ENCODE data around the gene FLYWCH1.

Gene FLYWCH1

GRCh38 chr16:2976201-2976600 lies 64.5 kb downstream of the FLYWCH1 start:
- no peak for TF ChIP-seq CTCF (IDR thresholded peaks at IDR 0.05; ENCODE audit: unreplicated experiment in 3 of 3)
- H3K27me3 Mint-ChIP-seq (ENCODE audit: low read depth): no peaks in the 10 kb centered on the region
- H3K36me3 Mint-ChIP-seq (ENCODE audit: low read depth): no peaks in the 10 kb centered on the region
- no peak overlapping the region for H3K27ac Mint-ChIP-seq
- H3K4me3 Mint-ChIP-seq: peak overlapping the region in 1 of 3 experiments; percentile 41
- no peaks in the 10 kb centered on the region for H3K9me3 Mint-ChIP-seq
- H3K4me1 Mint-ChIP-seq: peaks cover 19% of the 10 kb centered on the region

GRCh38 chr16:2976673-2977072 lies 64.9 kb downstream of the FLYWCH1 start:
- no peaks in the 10 kb centered on the region for H3K9me3 Mint-ChIP-seq
- H3K27ac Mint-ChIP-seq: no peak overlapping the region
- H3K4me3 Mint-ChIP-seq: peak overlapping the region; percentile 29 to 68 (median 61)
- TF ChIP-seq CTCF (IDR thresholded peaks at IDR 0.05; ENCODE audit: unreplicated experiment in 3 of 3): no peak
- no peaks in the 10 kb centered on the region for H3K36me3 Mint-ChIP-seq (ENCODE audit: low read depth)
- H3K27me3 Mint-ChIP-seq (ENCODE audit: low read depth): peaks cover 3% of the 10 kb centered on the region
- peaks cover 24% of the 10 kb centered on the region for H3K4me1 Mint-ChIP-seq

- Mint-ChIP-seq H3K4me3 (peak overlapping the region in 2 of 3 experiments; percentile 29 to 68), H3K36me3 (ENCODE audit: low read depth) (no peaks in the 10 kb centered on the region), H3K4me1 (peaks cover 25% of the 10 kb centered on the region), H3K27ac (no peak overlapping the region), H3K9me3 (no peaks in the 10 kb centered on the region), H3K27me3 (ENCODE audit: low read depth) (peaks cover 5% of the 10 kb centered on the region)
- TF ChIP-seq CTCF (IDR thresholded peaks at IDR 0.05; ENCODE audit: unreplicated experiment in 3 of 3): no peak
Observed at GRCh38 chr16:2977440-2977839, 65.7 kb downstream of the FLYWCH1 start.

- no peak overlapping the region for H3K27ac Mint-ChIP-seq
- H3K4me1 Mint-ChIP-seq: peaks cover 22% of the 10 kb centered on the region
- no peaks in the 10 kb centered on the region for H3K9me3 Mint-ChIP-seq
- H3K27me3 Mint-ChIP-seq (ENCODE audit: low read depth): peaks cover 8% of the 10 kb centered on the region
- peak overlapping the region; percentile 79 to 86 (median 82) for H3K4me3 Mint-ChIP-seq
- no peaks in the 10 kb centered on the region for H3K36me3 Mint-ChIP-seq (ENCODE audit: low read depth)
- no peak for TF ChIP-seq CTCF (IDR thresholded peaks at IDR 0.05; ENCODE audit: unreplicated experiment in 3 of 3)
Observed at GRCh38 chr16:2979669-2980226, 68.0 kb downstream of the FLYWCH1 start.

- H3K9me3 Mint-ChIP-seq: no peaks in the 10 kb centered on the region
- H3K4me1 Mint-ChIP-seq: peaks cover 22% of the 10 kb centered on the region
- H3K36me3 Mint-ChIP-seq (ENCODE audit: low read depth): no peaks in the 10 kb centered on the region
- H3K4me3 Mint-ChIP-seq: peak within 1 kb of the TSS; percentile 83 to 93 (median 84)
- TF ChIP-seq CTCF (IDR thresholded peaks at IDR 0.05; ENCODE audit: unreplicated experiment in 3 of 3): no peak
- peaks cover 8% of the 10 kb centered on the region for H3K27me3 Mint-ChIP-seq (ENCODE audit: low read depth)
- peak within 1 kb of the TSS; percentile 78 to 88 (median 84) for H3K27ac Mint-ChIP-seq
Observed at GRCh38 chr16:2980227-2981176, 68.8 kb downstream of the FLYWCH1 start, which contains the start of gene PKMYT1. PKMYT1 (minus strand) TSS chr16:2980446; CDS start chr16:2979657, 789 bp downstream.

All from nephron (organoid).